H9 (cell line): Measurements from ENCODE around the gene LRRC7. TPM values are rescaled to one million over a fixed set of nuclear protein-coding genes. Genes with fewer than 3 reads are reported as not detected.

Experiments
- DNase-seq: peaks from one replicate; pipeline ENCODE4 v3.0.0-alpha.2; 2017
- H2AFZ ChIP-seq: one replicate; pipeline ENCODE4 v1.6.1; 2013; ENCODE audit warnings: mild to moderate bottlenecking, low read length, control low read depth, moderate library complexity
- H2AK5ac ChIP-seq: 2 replicates; pipeline ENCODE4 v1.6.1; 2013; ENCODE audit warnings: low read length, control low read depth, mixed read lengths; ENCODE audit not compliant: insufficient read length
- H2BK120ac ChIP-seq: one replicate; pipeline ENCODE4 v1.6.1; 2013; ENCODE audit warnings: low read depth, mild to moderate bottlenecking, low read length, control low read depth, inconsistent platforms; ENCODE audit not compliant: poor library complexity, severe bottlenecking
- H2BK12ac ChIP-seq: 2 replicates; pipeline ENCODE4 v1.6.1; 2013; ENCODE audit warnings: low read length, control low read depth, mixed read lengths, low read depth; ENCODE audit not compliant: insufficient read length
- H2BK15ac ChIP-seq: 2 replicates; pipeline ENCODE4 v1.6.1; 2013; ENCODE audit warnings: low read depth, low read length, control low read depth
- H2BK20ac ChIP-seq: one replicate; pipeline ENCODE4 v1.6.1; 2013; ENCODE audit warnings: low read depth, mild to moderate bottlenecking, low read length, control low read depth, inconsistent platforms; ENCODE audit not compliant: poor library complexity, severe bottlenecking
- H2BK5ac ChIP-seq: 2 replicates; pipeline ENCODE4 v1.6.1; 2013; ENCODE audit warnings: low read length, control low read depth, mixed read lengths; ENCODE audit not compliant: insufficient read length
- H3K14ac ChIP-seq: 2 replicates; pipeline ENCODE4 v1.6.1; 2013; ENCODE audit warnings: low read length, control low read depth; ENCODE audit not compliant: insufficient read depth
- H3K18ac ChIP-seq: 2 replicates; pipeline ENCODE4 v1.6.1; 2013; ENCODE audit warnings: low read depth, mild to moderate bottlenecking, mixed read lengths, low read length, control low read depth; ENCODE audit not compliant: insufficient read length
- H3K23ac ChIP-seq: 2 replicates; pipeline ENCODE4 v1.6.1; 2013; ENCODE audit warnings: low read length, control low read depth, mixed read lengths, low read depth; ENCODE audit not compliant: insufficient read length
- H3K23me2 ChIP-seq: 2 replicates; pipeline ENCODE4 v1.6.1; 2013; ENCODE audit warnings: low read depth, mild to moderate bottlenecking, mixed read lengths, low read length, control low read depth; ENCODE audit not compliant: insufficient read length, poor library complexity, severe bottlenecking
- H3K27ac ChIP-seq: 2 replicates; pipeline ENCODE4 v1.5.1; 2013; ENCODE audit warnings: low read length, control low read depth, mixed read lengths, low read depth; ENCODE audit not compliant: insufficient read length
- H3K27me3 ChIP-seq: 2 replicates; pipeline ENCODE4 v1.6.1; 2013; ENCODE audit warnings: low read length, control low read depth, inconsistent platforms; ENCODE audit not compliant: insufficient read depth
- H3K4ac ChIP-seq: 2 replicates; pipeline ENCODE4 v1.6.1; 2013; ENCODE audit warnings: low read depth, mild to moderate bottlenecking, control low read depth, inconsistent platforms, low read length, moderate library complexity
- H3K4me1 ChIP-seq: 2 replicates; pipeline ENCODE4 v1.6.1; 2013; ENCODE audit warnings: low read length, control low read depth, inconsistent platforms; ENCODE audit not compliant: insufficient read depth
- H3K4me2 ChIP-seq: 2 replicates; pipeline ENCODE4 v1.6.1; 2013; ENCODE audit warnings: low read length, control low read depth, mixed read lengths; ENCODE audit not compliant: insufficient read length, insufficient read depth
- H3K56ac ChIP-seq: 2 replicates; pipeline ENCODE4 v1.6.1; 2013; ENCODE audit warnings: low read depth, mild to moderate bottlenecking, mixed read lengths, low read length, control low read depth; ENCODE audit not compliant: insufficient read length
- H3K79me1 ChIP-seq: 2 replicates; pipeline ENCODE4 v1.6.1; 2013; ENCODE audit warnings: low read depth, mild to moderate bottlenecking, moderate library complexity, low read length, control low read depth, inconsistent platforms; ENCODE audit not compliant: insufficient read depth, poor library complexity, severe bottlenecking
- H3K79me2 ChIP-seq: 2 replicates; pipeline ENCODE4 v1.6.1; 2013; ENCODE audit warnings: low read length, control low read depth, inconsistent platforms; ENCODE audit not compliant: insufficient read depth
- H3K9ac ChIP-seq: 2 replicates; pipeline ENCODE4 v1.6.1; 2013; ENCODE audit warnings: low read length, control low read depth, mixed read lengths; ENCODE audit not compliant: insufficient read length; ENCODE audit errors: extremely low read depth
- H3K9me3 ChIP-seq: one replicate; pipeline ENCODE4 v1.6.1; 2013; ENCODE audit warnings: low read depth, low read length, inconsistent platforms; ENCODE audit not compliant: control insufficient read depth
- H3T11ph ChIP-seq: one replicate; pipeline ENCODE4 v1.6.1; 2013; ENCODE audit warnings: mild to moderate bottlenecking, low read length, control low read depth, inconsistent platforms
- H4K20me1 ChIP-seq: one replicate; pipeline ENCODE4 v1.6.1; 2013; ENCODE audit not compliant: control insufficient read depth, insufficient read length, insufficient read depth
- H4K5ac ChIP-seq: 2 replicates; pipeline ENCODE4 v1.6.1; 2013; ENCODE audit warnings: low read depth, mild to moderate bottlenecking, mixed read lengths, low read length, control low read depth; ENCODE audit not compliant: insufficient read length
- H4K8ac ChIP-seq: replicated peaks from 2 replicates; pipeline ENCODE4 v1.6.1; 2013; ENCODE audit warnings: low read length, control low read depth, mixed read lengths, low read depth; ENCODE audit not compliant: insufficient read length
- H4K91ac ChIP-seq: 2 replicates; pipeline ENCODE4 v1.6.1; 2013; ENCODE audit warnings: low read depth, mild to moderate bottlenecking, moderate library complexity, mixed read lengths, low read length, control low read depth; ENCODE audit not compliant: insufficient read length
- H3K27ac Mint-ChIP-seq, 3 experiments: 2 replicates in 2 of 3; 3 replicates in 1 of 3; pipeline ENCODE4 v1.8.0; 2020 to 2021; ENCODE audit warnings: mixed read lengths in 3 of 3, mild to moderate bottlenecking in 1 of 3, moderate library complexity in 1 of 3
- H3K27me3 Mint-ChIP-seq: 2 replicates; pipeline ENCODE4 v1.8.0; 2021; ENCODE audit warnings: low read depth, mild to moderate bottlenecking, moderate library complexity, mixed read lengths
- H3K36me3 Mint-ChIP-seq, 3 experiments: 2 replicates in 2 of 3; 3 replicates in 1 of 3; pipeline ENCODE4 v1.8.0; 2020 to 2021; ENCODE audit warnings: low read depth in 3 of 3, mixed read lengths in 3 of 3; ENCODE audit not compliant: insufficient read depth in 1 of 3
- H3K4me1 Mint-ChIP-seq, 2 experiments: 2 replicates each; pipeline ENCODE4 v1.8.0; 2020; ENCODE audit warnings: mixed read lengths in 2 of 2
- H3K4me3 Mint-ChIP-seq, 2 experiments: 2 replicates in 1 of 2; 3 replicates in 1 of 2; pipeline ENCODE4 v1.8.0; 2020 to 2021; ENCODE audit warnings: mild to moderate bottlenecking in 2 of 2, mixed read lengths in 2 of 2, moderate library complexity in 1 of 2
- H3K9me3 Mint-ChIP-seq, 2 experiments: 2 replicates in 1 of 2; 3 replicates in 1 of 2; pipeline ENCODE4 v1.8.0; 2020; ENCODE audit warnings: mild to moderate bottlenecking in 2 of 2, mixed read lengths in 2 of 2, moderate library complexity in 1 of 2
- WGBS: extraction: QIAGEN DNeasy Blood & Tissue Kit; methylation state at CpG from one replicate; pipeline ENCODE4 v1.1.7; 2013; ENCODE audit warnings: missing lambda C conversion rate, low lambda C conversion rate, mixed read lengths; ENCODE audit not compliant: insufficient read length; ENCODE audit errors: extremely low coverage; 5-methylcytosine and 5-hydroxymethylcytosine counted together
- total RNA-seq: library from RNA; stranded (reverse); gene quantifications from 2 replicates; pipeline ENCODE4 v1.2.1, GENCODE V29; 2021
- TF ChIP-seq, protein P1 (sequence below): fragments of 200-600 bp; sonication (generic); conservative IDR thresholded peaks from 3 replicates; pipeline ENCODE4 v1.8.0; 2021; ENCODE audit warnings: antibody characterized with exemption, mild to moderate bottlenecking

LRRC7 gene
- total RNA-seq, 1 experiment from 2014 or later: not detected

GRCh38 chr1:69679965-69680364, 112.2 kb downstream of the LRRC7 start:
- H3T11ph ChIP-seq: no peak overlapping the region
- no peak overlapping the region for H3K14ac ChIP-seq
- TF ChIP-seq, protein P1, sequence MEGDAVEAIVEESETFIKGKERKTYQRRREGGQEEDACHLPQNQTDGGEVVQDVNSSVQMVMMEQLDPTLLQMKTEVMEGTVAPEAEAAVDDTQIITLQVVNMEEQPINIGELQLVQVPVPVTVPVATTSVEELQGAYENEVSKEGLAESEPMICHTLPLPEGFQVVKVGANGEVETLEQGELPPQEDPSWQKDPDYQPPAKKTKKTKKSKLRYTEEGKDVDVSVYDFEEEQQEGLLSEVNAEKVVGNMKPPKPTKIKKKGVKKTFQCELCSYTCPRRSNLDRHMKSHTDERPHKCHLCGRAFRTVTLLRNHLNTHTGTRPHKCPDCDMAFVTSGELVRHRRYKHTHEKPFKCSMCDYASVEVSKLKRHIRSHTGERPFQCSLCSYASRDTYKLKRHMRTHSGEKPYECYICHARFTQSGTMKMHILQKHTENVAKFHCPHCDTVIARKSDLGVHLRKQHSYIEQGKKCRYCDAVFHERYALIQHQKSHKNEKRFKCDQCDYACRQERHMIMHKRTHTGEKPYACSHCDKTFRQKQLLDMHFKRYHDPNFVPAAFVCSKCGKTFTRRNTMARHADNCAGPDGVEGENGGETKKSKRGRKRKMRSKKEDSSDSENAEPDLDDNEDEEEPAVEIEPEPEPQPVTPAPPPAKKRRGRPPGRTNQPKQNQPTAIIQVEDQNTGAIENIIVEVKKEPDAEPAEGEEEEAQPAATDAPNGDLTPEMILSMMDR: no peak
- H2AK5ac ChIP-seq: no peak overlapping the region
- H3K79me2 ChIP-seq: no peaks in the 10 kb centered on the region
- Mint-ChIP-seq H3K9me3 (no peaks in the 10 kb centered on the region), H3K27ac (no peak overlapping the region), H3K4me1 (peaks cover 2 to 4% of the 10 kb centered on the region in 2 experiments; a peak in 3 of 4 replicates), H3K4me3 (no peak overlapping the region), H3K27me3 (no peaks in the 10 kb centered on the region), H3K36me3 (no peaks in the 10 kb centered on the region)
- no peak overlapping the region for H2AFZ ChIP-seq
- H2BK15ac ChIP-seq: no peak overlapping the region
- H2BK5ac ChIP-seq: no peak overlapping the region
- H3K9me3 ChIP-seq: no peaks in the 10 kb centered on the region
- H4K91ac ChIP-seq: no peak overlapping the region
- no peak overlapping the region for H4K8ac ChIP-seq
- no peaks in the 10 kb centered on the region for H4K20me1 ChIP-seq
- no peak overlapping the region for H4K5ac ChIP-seq
- H2BK12ac ChIP-seq: no peak overlapping the region
- DNase-seq: no peak
- no peak overlapping the region for H2BK20ac ChIP-seq
- no peak overlapping the region for H3K4me2 ChIP-seq
- H3K4ac ChIP-seq: no peak overlapping the region
- H3K27ac ChIP-seq: no peak overlapping the region
- H3K4me1 ChIP-seq: no peaks in the 10 kb centered on the region
- H3K23ac ChIP-seq: no peak overlapping the region
- H3K27me3 ChIP-seq: no peaks in the 10 kb centered on the region
- no peak overlapping the region for H3K56ac ChIP-seq
- no peak overlapping the region for H2BK120ac ChIP-seq
- no peak overlapping the region for H3K18ac ChIP-seq
- WGBS: no CpG with 5 or more reads among the region's 2 CpGs
- H3K79me1 ChIP-seq: no peaks in the 10 kb centered on the region
- no peak overlapping the region for H3K9ac ChIP-seq
- H3K23me2 ChIP-seq: no peaks in the 10 kb centered on the region
